HG03460 (cell line): Measurements from ENCODE around the gene EMC9.
A peak's percentile ranks its signal among the peaks of the same experiment; 100 is the strongest.

Experiments
- ATAC-seq: cut with Tn5 transposase; IDR thresholded peaks from one replicate; pipeline ENCODE4 v1.9.1; 2021; ENCODE audit not compliant: unreplicated experiment

Gene EMC9

GRCh38 chr14:24177041-24177825 lies 35.8 kb upstream of the EMC9 start:
- no peak for ATAC-seq

- ATAC-seq, result no peak
Observed at GRCh38 chr14:24176599-24176998, 35.2 kb upstream of the EMC9 start.

- ATAC-seq, result no peak
Observed at GRCh38 chr14:24172871-24173281, 31.5 kb upstream of the EMC9 start.

GRCh38 chr14:24172261-24172860 lies 31.0 kb upstream of the EMC9 start:
- no peak for ATAC-seq

GRCh38 chr14:24171422-24172260 lies 30.2 kb upstream of the EMC9 start, which contains the start of gene REC8:
TSS of gene REC8 (plus strand) at chr14:24172080. CDS start at chr14:24172553, 473 bp downstream.
- ATAC-seq, result peak; percentile 88

GRCh38 chr14:24167469-24168114 lies 26.2 kb upstream of the EMC9 start:
- ATAC-seq, result no peak

GRCh38 chr14:24165785-24166184 lies 24.4 kb upstream of the EMC9 start:
- no peak for ATAC-seq

GRCh38 chr14:24164518-24164991 lies 23.2 kb upstream of the EMC9 start:
- ATAC-seq, result no peak

- ATAC-seq, result no peak
Observed at GRCh38 chr14:24162093-24162492, 20.7 kb upstream of the EMC9 start.

- ATAC-seq, result peak; percentile 78
Observed at GRCh38 chr14:24160850-24161804, 19.7 kb upstream of the EMC9 start, which contains the start of gene IRF9. TSS of gene IRF9 (plus strand) at chr14:24161265. CDS start at chr14:24162145, 880 bp downstream.

- ATAC-seq, result no peak
Observed at GRCh38 chr14:24160499-24160849, 19.1 kb upstream of the EMC9 start.

- ATAC-seq, result no peak
Observed at GRCh38 chr14:24159777-24160498, 18.5 kb upstream of the EMC9 start.

- no peak for ATAC-seq
Observed at GRCh38 chr14:24157331-24157730, 15.9 kb upstream of the EMC9 start.

GRCh38 chr14:24156840-24157239 lies 15.4 kb upstream of the EMC9 start:
- no peak for ATAC-seq

GRCh38 chr14:24155100-24155499 lies 13.7 kb upstream of the EMC9 start:
- no peak for ATAC-seq

GRCh38 chr14:24151404-24152080 lies 10.2 kb upstream of the EMC9 start:
- no peak for ATAC-seq

GRCh38 chr14:24150993-24151392 lies 9.6 kb upstream of the EMC9 start:
- ATAC-seq, result no peak

GRCh38 chr14:24150567-24150966 lies 9.2 kb upstream of the EMC9 start:
- ATAC-seq, result no peak

- ATAC-seq, result no peak
Observed at GRCh38 chr14:24150061-24150460, 8.7 kb upstream of the EMC9 start.
